GM21619 (cell line): ENCODE results near the gene HS6ST2.

Source experiments
- ATAC-seq: cut with Tn5 transposase; IDR thresholded peaks from one replicate; pipeline ENCODE4 v1.9.1; 2021; ENCODE audit not compliant: unreplicated experiment

HS6ST2 gene

DNA sequence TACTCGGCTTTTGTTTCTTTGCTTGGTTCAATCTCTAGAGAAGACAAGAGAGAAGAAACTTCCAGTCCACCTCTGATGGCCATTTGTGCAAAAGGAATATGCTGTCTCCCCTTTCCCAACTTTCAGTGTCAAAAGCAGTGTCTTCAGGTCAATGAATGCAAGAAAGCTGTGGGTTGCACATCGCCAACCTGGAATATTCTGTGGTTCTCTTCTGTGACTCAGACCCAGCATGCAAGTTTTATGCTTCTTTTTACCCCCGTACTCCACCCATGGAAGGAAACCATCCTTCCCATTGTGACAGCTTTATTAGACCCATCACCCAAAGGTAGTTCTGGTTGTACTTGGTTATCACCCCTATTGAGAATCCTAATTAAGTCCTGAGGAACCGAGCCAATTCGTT, 334.0 kb downstream of the HS6ST2 start:
- ATAC-seq: no peak

DNA sequence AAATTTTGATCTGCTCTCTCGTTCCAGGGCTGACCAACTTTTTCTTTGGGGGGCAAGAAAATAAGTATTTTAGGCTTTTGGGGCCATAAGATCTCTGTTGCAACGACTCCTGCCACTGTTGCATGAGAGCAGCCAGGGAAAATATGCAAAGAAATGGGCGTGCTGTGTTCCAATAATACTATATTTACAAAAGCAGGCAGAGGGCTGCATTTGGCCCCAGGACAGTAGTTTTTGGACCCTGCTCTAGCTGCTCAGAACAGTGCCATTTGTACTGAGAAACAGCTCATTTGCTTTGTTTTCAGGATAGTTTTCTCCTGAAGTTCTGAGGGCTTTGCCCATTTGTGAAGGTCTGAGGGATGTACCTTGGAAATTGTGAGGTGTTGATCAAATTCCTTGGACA, 334.5 kb downstream of the HS6ST2 start:
- ATAC-seq: no peak

DNA sequence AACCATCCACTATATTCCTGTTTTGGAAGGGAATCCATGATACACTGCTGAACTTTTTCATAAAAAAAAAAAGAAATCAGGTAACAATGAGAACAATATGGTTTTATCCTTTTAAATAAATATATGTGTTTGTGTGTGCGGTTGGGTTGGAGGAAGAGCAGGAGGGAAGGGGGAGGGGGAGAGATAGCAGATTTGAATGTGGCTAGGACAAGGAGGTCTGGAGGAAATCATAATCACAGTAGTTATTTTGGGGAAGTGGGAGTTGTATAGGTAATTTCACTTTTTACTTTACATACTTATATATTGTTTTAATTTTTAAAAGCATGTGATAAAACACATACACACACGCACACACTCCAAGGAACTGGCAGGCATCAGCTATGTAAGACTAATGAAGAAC, 335.1 kb downstream of the HS6ST2 start:
- ATAC-seq: no peak

DNA sequence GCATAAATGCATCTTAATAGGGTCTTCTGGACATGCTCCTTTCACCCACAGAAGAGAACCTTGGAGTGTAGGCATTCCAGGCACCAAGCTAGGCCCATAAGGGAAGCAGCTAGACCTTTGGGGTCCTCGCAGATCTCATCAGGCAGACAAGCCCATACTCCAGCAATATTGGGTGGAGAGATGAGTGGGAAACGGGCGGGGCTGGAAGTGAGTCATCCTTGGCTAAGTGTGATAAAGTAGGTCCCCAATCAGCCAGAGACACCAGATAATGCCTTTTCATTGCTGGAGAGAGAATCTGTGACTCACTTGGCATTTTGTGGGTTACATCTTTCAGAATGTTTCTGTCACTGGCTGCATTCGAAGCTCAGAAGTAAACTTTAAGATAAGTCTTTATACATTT, 336.3 kb downstream of the HS6ST2 start:
- no peak for ATAC-seq

DNA sequence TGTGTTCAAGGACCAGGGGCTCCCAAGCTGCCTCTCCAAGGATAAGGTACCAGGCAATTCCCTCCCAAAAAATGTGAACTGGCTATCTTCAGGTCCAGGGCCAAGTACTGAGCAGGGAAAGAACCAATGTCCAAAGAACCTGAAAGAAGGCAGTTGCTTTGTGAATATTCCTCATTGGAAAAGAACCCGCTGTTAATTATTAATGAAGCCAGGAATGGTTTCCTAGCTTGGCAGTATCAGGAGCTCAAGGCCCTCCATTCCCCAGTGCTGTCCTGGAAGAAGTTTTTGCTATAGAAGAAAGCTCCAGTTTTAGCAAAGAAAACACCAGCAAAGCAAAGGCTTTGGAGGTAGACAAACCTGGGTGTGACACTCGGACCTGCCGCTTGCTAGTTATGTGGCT, 339.6 kb downstream of the HS6ST2 start:
- no peak for ATAC-seq

DNA sequence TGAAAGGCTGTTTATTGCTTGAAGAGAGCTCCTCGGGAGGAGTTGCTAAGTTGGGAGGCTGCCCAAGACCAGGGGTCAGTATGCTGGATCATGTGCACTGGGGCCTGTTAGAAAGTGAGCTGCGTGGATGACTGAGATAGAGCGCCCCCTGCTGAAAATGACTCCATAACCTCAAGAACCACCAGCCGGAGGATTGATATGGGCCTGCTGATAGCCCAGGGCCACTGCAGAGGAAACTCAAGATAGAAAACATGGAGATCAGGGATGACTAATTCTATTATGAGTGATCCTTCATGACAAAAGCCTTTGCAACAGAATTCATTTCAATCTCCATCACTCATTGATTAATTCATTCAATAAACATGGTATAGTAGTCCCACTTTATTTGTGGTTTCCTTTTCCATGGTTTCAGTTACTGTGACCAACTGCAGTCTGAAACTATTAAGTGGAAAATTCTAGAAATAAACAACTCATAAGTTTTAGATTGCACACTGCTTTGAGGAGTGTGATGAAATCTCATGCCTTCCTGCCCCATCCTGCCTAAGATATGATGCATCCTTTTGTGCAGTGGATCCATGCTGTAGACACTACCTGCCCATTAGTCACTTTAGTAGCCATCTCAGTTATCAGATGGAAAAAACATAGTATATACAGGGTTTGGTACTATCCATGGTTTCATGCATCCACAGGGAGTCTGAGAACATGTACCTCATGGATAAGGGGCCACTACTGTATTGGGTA, 342.9 kb downstream of the HS6ST2 start:
- ATAC-seq: no peak

DNA sequence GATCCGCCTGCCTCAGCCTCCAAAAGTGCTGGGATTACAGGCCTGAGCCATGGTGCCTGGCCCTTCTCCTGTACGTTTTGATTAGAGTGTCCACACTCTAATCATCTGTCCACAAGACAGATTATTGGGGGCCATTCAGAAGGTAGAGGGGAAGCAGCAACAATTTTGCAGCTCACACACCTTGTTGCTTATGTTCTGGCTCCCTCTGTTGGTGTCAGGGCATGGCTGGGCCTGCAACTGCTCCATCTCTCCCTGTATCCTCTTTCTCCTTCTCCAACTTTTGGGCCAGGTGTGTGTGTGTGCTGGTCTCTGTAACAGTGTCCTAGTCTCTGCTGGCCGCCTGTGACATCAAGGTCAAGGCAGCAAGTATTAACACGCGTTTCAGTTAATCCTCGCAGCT, 344.1 kb downstream of the HS6ST2 start:
- no peak for ATAC-seq

DNA sequence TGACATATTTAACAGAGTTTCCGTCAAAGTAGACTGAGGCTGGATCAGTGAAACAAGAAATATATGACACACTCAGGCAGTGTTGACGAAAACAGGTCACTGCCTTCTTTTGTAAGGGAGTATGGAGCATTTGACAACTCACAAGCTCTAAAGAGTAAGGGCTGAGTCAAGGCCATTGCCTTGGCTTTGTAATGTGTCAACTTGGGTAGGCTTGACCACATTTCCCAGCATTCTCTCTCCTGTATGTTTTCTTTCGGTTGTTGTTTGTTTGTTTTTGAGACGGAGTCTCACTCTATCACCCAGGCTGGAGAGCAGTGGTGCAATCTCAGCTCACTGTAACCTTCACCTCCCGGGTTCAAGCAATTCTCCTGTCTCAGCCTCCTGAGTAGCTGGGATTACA, 344.6 kb downstream of the HS6ST2 start:
- ATAC-seq: no peak

DNA sequence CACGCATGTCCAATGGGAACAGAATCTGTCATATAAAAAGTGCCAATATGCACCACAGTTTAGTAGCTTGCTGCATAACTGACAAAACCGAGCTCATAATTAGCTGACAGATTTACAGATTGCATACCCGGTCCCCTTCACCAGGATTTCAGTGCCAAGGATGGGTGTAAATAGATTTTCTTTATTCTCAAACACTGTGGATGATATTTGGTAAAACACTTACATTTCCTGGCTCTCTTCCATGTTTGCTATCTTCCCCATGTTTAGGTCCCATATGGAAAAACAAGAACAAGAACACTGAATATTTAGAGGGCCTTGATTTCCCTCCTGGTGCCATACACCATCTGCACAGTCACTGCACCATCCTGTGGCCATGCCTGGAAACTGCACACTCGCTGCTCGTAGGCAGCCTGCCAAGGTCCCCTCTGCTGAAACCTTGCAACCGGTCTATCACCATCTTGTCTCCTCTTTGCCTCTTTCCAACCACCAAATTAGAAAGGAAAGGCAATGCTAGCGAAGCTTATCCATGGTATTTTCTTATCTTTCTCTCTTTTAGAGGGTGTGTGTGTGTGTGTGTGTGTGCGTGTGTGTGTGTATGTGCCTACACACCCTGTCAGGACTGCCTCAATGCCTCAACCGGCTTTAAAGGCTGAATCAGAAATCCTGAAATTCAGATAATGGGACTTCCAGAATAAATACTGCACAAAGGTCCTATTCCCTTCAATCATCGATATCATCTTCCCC, 345.4 kb downstream of the HS6ST2 start:
- no peak for ATAC-seq

DNA sequence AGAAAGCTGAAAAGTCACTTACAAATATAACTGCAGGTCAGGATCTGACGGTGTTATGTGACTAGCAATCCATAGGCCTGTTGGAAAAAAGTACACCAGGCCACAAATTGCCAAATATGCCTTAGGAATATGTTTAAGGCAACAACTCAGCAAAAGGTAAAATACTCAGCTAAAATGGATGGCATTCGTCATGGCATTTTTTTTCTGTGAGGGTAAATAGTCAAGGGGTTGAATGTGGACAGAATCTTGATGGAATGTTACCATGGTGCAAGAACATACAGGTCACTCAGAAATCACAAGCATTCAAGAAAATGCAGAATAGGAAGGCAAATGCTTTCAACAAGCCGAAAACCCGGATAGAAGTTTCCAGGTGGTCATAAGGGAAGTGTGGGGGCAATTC, 347.9 kb downstream of the HS6ST2 start:
- ATAC-seq: no peak

DNA sequence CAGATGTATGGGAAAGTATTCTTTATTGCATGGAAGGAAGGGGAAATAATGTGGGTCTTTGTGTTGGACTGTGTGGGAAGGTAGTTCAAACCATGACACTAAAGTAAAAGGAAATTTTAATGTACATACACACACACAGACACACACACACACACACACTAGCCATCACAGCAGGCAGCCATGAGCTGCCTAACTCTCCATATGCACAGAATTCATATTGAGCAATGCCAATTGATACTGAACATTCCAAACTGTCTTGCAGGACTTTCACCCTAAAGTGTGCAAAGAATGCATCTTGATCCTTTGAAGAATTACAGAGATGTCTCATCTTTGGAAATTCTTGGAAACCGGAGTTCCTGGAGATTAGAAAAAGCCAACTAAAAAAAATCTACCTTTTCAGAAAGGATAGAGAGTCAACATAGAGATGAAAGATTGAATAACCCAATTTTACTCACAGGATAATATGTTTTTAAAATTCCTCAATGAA, 349.0 kb downstream of the HS6ST2 start:
- no peak for ATAC-seq

DNA sequence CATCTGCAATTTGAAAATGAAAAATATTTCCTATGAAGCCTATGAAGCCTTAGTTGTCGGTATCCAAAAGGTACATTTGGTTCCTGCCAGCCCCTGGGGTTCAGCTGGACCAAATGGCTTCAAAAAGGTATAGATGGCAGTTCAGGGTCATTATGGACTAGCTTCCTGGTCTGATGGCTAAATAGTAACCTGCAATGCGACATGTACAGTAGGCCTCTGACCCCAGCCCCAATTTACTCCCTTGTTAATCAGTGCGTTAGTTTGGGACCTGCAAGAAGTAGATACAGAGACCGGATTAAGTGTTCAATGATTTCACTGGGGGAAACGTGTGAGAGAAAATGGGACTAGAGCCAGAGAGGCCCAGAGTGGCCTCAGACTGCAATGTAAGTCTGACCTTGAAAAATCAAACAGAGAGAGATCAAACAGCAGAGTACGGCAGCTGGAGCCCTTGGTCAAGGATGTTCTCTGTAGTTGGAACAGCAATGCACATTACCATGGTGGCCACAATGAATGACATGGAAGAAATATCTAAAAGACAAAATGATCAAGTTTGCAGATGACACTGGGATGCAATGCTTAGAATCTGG, 354.6 kb downstream of the HS6ST2 start:
- no peak for ATAC-seq

DNA sequence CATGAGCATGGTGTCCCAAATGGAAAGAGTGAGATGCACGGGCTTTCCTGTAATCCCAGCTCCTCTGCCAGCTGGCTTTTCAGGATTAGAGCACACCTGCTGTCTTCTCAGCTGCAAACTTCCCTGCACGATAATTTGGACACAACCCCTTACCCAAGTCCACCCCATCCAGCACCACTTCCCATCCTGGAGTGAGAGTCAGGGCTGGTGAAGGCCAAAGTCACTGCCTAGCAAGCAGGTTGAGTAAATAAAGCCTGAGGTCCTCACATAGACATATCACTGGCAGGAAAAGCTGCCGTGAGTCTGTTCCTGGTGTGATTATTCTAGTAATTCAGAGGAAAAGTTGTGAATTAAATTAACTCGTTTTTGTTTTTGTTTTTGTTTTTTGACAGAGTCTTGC, 355.7 kb downstream of the HS6ST2 start:
- ATAC-seq: no peak

DNA sequence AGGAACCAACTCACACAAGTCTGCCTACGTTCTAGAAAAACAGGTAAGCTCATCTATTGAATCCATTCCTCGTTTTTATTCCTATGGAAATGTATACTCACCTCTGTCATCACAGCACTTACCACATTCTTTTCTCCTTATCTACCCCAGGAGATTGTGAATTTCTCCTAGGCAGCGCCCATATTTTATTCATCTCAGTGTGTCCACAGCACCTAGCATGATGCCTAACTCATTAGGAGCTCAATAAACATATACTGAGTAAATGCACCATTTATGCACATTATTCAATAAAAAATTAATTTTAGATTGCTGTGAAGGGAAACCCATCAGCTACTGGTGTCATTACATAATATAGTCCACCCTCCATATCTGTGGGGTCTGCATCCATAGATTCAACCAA, 363.4 kb downstream of the HS6ST2 start:
- ATAC-seq: no peak

DNA sequence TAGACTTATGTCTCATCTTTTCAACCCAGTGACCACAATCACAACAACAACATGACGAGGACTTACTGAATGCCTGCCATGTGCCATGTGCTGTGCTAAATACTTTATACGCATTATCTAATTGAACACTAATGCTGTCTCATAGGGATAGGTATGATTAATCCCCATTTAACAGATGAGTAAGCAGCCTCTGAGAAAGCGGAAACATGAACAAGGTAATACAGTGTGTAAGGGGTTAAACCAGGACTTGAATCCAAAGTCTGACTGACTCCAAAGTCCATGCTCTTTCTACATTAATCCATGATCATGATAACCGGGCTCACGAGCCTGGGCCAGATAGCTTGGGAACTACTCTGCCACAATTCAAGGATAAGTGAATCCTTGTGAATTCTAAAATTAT, 364.3 kb downstream of the HS6ST2 start:
- ATAC-seq: no peak

DNA sequence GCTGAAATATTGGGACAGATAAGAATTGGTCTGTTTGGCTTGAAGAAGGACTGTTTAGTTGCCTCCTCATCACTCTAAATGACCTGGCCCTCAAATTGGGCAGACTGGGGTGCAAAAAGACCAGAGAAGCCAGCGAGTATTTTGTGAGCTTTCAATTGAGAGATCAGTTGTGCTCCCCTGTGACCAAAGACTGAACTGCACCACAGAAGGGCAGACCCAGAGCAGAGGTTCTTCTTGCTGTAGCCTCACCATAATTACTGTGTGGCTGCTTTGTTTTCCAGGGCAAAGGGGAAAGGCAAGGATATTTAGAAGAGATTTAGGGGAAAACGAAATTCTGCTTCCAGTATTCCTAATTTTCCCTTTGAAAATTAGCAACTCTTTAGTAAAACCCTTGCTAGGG, 365.5 kb downstream of the HS6ST2 start:
- ATAC-seq: no peak

DNA sequence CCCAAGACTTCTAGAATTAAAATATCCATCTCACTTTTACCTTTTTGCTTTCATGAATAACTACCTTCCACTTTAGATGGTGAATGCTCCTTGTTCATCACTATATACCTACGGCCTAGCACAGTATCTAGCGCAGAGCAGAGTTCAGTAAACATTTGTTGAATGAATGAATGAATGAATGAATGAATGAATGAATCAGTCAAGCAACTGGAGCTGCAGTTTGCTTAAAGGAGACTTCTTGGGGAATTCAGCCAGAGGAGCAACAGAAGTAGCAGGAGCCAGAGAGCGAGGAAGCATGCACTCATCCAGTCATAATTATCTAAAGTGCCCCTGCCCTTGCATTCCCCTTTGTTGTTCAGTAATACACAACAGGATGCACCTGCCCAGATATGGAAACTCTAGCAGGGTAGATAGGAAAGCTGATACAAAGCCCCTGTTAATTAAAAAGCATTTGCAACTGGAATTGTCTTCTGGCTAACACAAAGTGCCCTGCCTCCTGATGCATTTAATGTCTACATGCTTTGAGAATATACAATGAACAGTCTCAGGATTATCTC, 366.6 kb downstream of the HS6ST2 start:
- ATAC-seq: no peak

DNA sequence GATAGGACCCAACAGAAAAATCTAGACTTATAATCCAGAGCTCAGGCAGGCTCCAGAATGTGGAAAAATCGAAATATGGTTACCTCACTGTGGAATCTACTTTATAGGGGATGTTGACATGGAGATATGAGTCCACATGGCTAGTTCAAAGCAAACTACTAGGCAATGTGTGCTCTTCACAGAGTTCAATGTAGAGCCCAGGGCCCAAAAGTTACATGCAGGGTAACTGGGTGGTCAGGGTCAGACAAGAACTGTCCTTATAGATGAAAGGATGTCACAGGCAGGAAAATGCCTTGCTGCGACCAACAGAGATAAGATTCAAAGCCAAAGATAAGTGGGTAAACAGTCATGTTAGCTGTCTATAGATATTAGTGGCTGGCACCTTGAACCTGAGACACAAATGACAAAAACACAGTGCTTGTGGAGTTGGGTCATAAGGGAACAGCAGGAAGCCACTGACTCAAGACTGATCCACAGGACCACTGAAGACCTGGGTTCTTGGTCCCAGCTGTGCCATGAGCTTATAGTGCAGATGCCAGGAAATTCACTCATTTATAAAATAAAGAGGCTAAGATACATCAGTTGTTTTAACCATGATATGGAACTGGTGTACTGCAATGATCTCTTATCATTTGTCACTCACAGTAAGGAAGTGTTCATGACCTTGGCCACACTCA, 367.9 kb downstream of the HS6ST2 start:
- ATAC-seq: no peak

DNA sequence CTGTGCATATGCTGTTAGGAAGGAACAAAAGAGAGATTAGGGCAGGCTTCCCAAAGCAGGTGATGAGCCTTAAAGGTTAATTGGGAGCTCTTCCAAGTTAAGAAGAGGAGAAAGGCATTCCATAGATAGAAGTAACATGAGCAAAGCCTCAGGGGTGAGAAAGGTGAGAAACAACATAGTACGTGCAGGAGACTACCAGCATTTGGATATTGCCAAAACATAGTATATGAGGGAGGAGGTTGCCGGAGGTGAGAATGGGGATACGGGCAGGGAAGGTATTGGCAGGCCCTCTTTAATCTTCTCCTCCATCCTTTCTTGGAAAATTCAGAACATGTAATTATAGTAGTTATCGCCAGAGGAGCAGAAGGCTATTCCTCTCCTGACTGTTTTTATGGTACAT, 373.5 kb downstream of the HS6ST2 start:
- no peak for ATAC-seq

DNA sequence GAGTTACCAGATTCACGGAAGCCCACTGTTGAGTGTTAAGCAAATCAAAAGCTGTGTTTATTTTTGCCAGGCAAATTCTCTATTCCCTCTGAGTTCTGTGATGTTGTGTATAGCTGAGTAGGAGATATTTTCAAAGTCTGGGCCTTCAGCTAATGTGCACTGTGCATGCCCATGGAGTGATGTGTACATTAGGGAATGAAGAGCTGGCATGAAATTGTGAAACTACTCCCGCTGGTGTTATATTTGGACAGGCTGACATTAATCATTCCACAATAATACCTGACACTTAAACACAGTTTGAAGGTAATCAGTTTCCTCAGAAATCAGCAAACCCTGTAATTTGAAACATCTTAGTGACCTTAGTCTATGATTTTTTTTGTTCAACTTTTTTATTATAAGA, 381.5 kb downstream of the HS6ST2 start:
- no peak for ATAC-seq
